Measurements from ENCODE around the gene ZBTB21. TPM values are rescaled to one million over a fixed set of nuclear protein-coding genes. Genes with fewer than 3 reads are reported as not detected.

Gene ZBTB21
- polyA plus RNA-seq, 3 donors = 1.9 to 11.0 (median 8.4) TPM

- WGBS, 3 donors = 55 to 65% (median 63%) methylated on average over 4 of the region's 4 CpGs
- H3K27ac ChIP-seq (ENCODE audit: low read depth, low read length) = no peak overlapping the region
These were observed 31.6 kb upstream of the ZBTB21 start for GRCh38 chr21:42041711-42042110.

GRCh38 chr21:42041246-42041645 lies 31.1 kb upstream of the ZBTB21 start:
- H3K27ac ChIP-seq (ENCODE audit: low read depth, low read length) = no peak overlapping the region
- WGBS, 3 donors = 91 to 96% (median 93%) methylated on average over 7 of the region's 7 CpGs

- WGBS, 3 donors = 81 to 90% (median 85%) methylated on average over 18 of the region's 18 CpGs
These were observed 30.4 kb upstream of the ZBTB21 start for GRCh38 chr21:42040411-42041180.

GRCh38 chr21:42039911-42040351 lies 29.8 kb upstream of the ZBTB21 start:
- 54 to 63% (median 60%) methylated on average over 12 of the region's 12 CpGs for WGBS, 3 donors
- H3K27ac ChIP-seq (ENCODE audit: low read depth, low read length) = no peak overlapping the region

More at GRCh38 chr21:42040411-42041180, 30.4 kb upstream of the ZBTB21 start:
- H3K27ac ChIP-seq (ENCODE audit: low read depth, low read length) = no peak overlapping the region

- WGBS, 3 donors = 31 to 37% (median 36%) methylated on average over 5 of the region's 5 CpGs
- no peak overlapping the region for H3K27ac ChIP-seq (ENCODE audit: low read depth, low read length)
These were observed 29.3 kb upstream of the ZBTB21 start for GRCh38 chr21:42039470-42039901.

GRCh38 chr21:42038826-42039425 lies 28.8 kb upstream of the ZBTB21 start:
- 57 to 86% (median 84%) methylated on average over 8 of the region's 8 CpGs for WGBS, 3 donors
- H3K27ac ChIP-seq (ENCODE audit: low read depth, low read length) = no peak overlapping the region

GRCh38 chr21:42038393-42038792 lies 28.2 kb upstream of the ZBTB21 start:
- no peak overlapping the region for H3K27ac ChIP-seq (ENCODE audit: low read depth, low read length)
- WGBS, 3 donors = 93 to 97% (median 93%) methylated on average over 10 of the region's 10 CpGs

- WGBS, 3 donors = 62 to 69% (median 68%) methylated on average over 12 of the region's 12 CpGs
- no peak overlapping the region for H3K27ac ChIP-seq (ENCODE audit: low read depth, low read length)
These were observed 27.8 kb upstream of the ZBTB21 start for GRCh38 chr21:42037943-42038342.

- H3K27ac ChIP-seq (ENCODE audit: low read depth, low read length) = no peak overlapping the region
- 85 to 94% (median 88%) methylated on average over 9 of the region's 9 CpGs for WGBS, 3 donors
These were observed 27.4 kb upstream of the ZBTB21 start for GRCh38 chr21:42037516-42037915.

GRCh38 chr21:42036313-42036712 lies 26.2 kb upstream of the ZBTB21 start:
- no peak overlapping the region for H3K27ac ChIP-seq (ENCODE audit: low read depth, low read length)
- WGBS, 3 donors = 89 to 96% (median 91%) methylated on average over 2 of the region's 2 CpGs

GRCh38 chr21:42032968-42033367 lies 22.8 kb upstream of the ZBTB21 start:
- no peak overlapping the region for H3K27ac ChIP-seq (ENCODE audit: low read depth, low read length)
- 91 to 95% (median 95%) methylated on average over 3 of the region's 3 CpGs for WGBS, 3 donors

- WGBS, 3 donors = 92 to 97% (median 95%) methylated on average over 2 of the region's 2 CpGs
- H3K27ac ChIP-seq (ENCODE audit: low read depth, low read length) = no peak overlapping the region
These were observed 22.1 kb upstream of the ZBTB21 start for GRCh38 chr21:42032266-42032665.

GRCh38 chr21:42031816-42032215 lies 21.7 kb upstream of the ZBTB21 start:
- 67 to 80% (median 73%) methylated on average over 4 of the region's 4 CpGs for WGBS, 3 donors
- no peak overlapping the region for H3K27ac ChIP-seq (ENCODE audit: low read depth, low read length)

GRCh38 chr21:42031241-42031640 lies 21.1 kb upstream of the ZBTB21 start:
- H3K27ac ChIP-seq (ENCODE audit: low read depth, low read length) = no peak overlapping the region
- 73 to 86% (median 81%) methylated on average over 9 of the region's 9 CpGs for WGBS, 3 donors

GRCh38 chr21:42030311-42030710 lies 20.2 kb upstream of the ZBTB21 start:
- 86 to 88% (median 87%) methylated on average over 4 of the region's 4 CpGs for WGBS, 3 donors
- H3K27ac ChIP-seq (ENCODE audit: low read depth, low read length) = no peak overlapping the region

- WGBS, 3 donors = 70 to 78% (median 71%) methylated on average over 9 of the region's 9 CpGs
- no peak overlapping the region for H3K27ac ChIP-seq (ENCODE audit: low read depth, low read length)
These were observed 18.7 kb upstream of the ZBTB21 start for GRCh38 chr21:42028766-42029425.

GRCh38 chr21:42027822-42028765 lies 17.9 kb upstream of the ZBTB21 start:
- no peak overlapping the region for H3K27ac ChIP-seq (ENCODE audit: low read depth, low read length)
- 80 to 87% (median 81%) methylated on average over 26 of the region's 26 CpGs for WGBS, 3 donors

- 86 to 92% (median 87%) methylated on average over 6 of the region's 6 CpGs for WGBS, 3 donors
- H3K27ac ChIP-seq (ENCODE audit: low read depth, low read length) = no peak overlapping the region
These were observed 17.1 kb upstream of the ZBTB21 start for GRCh38 chr21:42027085-42027821.

Measured in adipose tissue (tissue), 3 donors.